OCI-LY3 (cell line): ENCODE results near the gene MYLK.

Experiments used
- CTCF ChIP-seq: fragments of 200-600, 300-600 bp; sonication (generic); IDR thresholded peaks from 2 replicates; pipeline ENCODE4 v1.5.1; 2014; ENCODE audit warnings: antibody characterized with exemption, low read length, low read depth
- EZH2phosphoT487 ChIP-seq: fragments of 200-600 bp; shearing (Covaris generic); IDR thresholded peaks from 2 replicates; pipeline ENCODE4 v1.6.1; 2018; ENCODE audit warnings: antibody characterized with exemption, mixed run types, low read depth

DNA sequence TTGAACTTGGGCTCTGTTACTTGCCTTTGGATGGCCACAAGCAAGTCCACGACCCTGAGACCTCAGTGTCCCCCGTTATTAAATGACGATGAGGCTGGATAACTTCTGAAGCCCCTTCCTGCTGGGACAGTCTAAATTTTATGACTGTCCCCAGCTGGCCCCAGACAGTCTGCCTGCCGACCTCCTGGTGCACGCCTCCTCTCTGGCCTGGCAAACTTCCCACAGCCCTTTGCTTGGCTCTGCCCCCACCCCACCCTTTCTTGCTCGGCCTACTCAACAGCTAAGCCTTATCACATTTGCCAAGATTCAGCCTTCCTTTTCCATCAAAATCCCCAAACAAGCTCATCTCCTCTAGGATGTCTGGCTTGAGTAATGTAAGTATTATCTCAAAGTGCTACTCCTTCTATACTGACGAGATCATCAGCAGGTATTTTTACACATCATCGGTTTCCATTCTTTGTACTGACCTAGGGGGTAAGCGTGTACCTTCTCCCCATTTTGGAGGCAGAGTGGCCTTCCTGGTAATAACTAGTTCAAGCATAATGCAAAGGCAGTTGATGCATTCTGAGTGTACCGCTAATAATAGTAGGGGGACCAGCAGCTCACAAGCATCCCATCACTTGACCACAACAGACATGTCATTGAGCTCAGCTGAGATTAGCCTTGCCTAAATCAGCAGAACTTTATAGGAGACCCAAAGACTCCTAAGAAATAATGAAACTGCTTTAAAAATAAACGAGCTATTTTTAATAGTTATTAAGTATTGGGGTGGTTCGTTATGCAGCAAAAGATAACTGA lies 178.4 kb downstream of the MYLK start:
- TF ChIP-seq CTCF (no peak), EZH2phosphoT487 (no peak)
